GM21515 (cell line): Measurements from ENCODE around the gene KRT76.
"Not testable (repeated sequence)": the region's sequence is repeated elsewhere in the genome, so short reads cannot be mapped to it uniquely, and the experiment has no call there.

Experiments
- ATAC-seq: cut with Tn5 transposase; IDR thresholded peaks from one replicate; pipeline ENCODE4 v1.9.1; 2021; ENCODE audit not compliant: unreplicated experiment

The KRT76 gene

DNA sequence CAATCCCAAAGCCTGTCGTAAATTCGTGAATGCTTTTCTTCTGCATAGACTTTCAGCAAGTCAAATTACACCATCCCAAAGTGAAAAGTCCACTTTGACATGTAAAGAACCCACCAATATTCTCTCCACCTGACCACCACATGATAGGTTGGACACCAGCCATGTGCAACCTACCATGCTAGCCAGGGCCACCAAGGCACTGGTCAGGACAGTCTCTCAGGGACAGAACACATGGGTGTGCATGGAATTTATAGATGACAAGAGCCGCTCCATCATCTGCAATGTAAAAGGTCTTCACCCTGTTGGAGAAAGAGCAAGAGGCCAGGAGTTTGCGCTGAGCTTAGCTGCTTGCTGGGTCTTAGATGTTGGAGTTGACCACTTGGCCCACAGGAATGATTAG lies 5.4 kb upstream of the KRT76 start:
- ATAC-seq: no peak

DNA sequence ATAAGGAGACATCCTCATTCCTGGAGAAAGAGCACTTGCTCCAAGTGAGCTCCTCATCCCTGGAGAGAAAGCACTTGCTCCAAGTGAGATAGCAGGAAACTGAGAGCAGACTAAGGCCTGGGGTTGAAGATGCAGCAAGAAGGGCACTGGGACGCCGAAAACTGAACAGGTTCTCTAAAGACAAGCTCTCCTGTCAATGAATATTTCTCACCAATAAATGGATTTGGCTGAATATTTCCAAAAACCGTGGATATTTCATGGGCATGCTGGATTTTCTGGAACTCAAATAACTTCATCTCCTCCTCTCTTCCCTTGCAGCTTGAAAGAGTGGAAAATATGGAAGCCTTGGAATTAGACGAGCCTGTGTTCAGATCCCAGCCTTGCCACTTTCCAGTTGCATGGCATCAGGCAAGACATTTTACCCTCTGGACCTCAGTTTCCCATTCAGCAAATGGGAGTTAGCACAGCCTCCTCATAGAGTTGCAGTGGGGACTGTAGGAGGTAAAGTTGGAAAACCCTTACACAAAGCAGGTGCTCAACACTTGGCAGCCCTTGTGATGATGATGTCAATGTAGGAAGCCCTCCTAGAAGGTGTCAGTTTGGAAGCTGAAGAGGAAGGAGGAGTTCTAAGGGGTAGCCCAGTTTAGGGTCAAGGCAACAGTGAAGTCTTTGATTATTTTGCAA lies 4.4 kb upstream of the KRT76 start:
- no peak for ATAC-seq

DNA sequence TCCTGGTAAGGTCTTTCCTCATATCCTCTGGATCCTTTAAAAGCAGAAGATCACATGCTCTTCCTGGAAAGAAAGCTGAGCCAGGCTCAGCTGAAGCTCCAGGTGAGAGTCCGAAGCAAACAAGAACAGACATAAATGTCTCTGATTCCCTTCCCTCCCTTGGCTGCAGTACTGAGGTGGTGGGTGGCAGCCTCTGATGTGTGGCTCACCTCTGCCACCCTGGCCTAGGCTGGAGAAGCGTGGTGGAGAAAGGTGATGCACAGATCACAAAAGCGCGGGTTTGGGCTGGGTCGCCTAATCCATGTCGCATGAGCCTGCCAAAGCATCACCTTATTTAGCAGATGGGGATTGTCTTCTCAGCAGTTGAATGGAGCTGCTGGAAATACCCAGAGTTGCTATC lies 2.8 kb upstream of the KRT76 start:
- no peak for ATAC-seq

DNA sequence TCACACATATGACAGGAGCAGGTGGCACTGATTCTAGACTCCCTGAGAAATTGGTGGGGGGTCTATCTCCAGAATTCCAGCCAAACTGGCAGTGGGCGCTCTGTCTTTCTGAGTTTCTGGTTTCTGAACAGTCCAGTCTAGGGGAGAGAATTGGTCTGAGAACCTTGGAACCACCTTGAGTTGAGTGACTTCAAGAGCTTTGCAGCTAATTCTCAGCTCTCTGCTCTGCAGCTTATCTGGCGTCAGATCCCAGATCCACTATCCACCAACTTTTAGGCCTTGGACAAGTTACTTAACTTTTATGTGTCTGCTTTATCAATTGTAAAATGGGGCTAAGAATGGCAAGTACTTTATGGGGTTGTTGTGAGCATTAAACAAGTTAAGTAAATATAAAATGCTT lies 1.7 kb upstream of the KRT76 start:
- no peak for ATAC-seq

DNA sequence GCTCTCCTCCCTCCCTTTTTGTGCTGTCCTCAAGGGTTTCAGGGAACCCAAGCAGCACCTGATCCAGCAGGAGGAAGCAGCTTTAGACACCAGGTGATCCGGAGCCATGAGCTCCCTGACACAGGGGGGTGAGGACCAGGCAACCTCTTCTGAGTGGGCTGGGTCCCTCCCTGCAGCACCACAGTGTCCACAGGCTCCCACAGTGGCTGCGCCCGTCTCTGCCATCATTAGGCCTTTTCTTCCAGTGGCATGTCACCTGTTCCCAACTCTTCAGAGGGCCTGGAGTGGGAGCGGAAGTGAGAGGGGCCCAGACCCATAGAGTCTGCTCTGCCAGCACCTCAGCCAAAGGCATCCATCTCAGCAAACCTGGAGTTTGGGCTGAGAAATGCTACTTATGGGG lies 421 bp upstream of the KRT76 start:
- no peak for ATAC-seq

DNA sequence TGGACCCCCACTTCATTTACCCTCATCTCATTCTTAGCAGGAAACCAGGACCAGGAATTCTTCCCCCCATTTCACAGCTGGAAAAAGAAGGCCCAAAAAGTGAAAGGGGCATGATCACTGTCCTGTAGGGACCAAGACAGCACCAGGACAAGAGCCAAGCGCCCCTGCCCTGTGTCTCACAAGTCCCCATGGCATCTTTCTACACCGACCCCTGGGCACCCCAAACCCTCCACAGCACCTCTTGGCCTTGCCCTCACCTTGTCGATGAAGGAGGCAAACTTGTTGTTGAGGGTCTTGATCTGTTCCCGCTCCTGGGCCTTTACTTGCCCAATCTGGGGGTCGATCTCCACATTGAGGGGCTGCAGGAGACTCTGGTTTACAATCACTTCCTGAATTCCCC lies 710 bp downstream of the KRT76 start:
- no peak for ATAC-seq

DNA sequence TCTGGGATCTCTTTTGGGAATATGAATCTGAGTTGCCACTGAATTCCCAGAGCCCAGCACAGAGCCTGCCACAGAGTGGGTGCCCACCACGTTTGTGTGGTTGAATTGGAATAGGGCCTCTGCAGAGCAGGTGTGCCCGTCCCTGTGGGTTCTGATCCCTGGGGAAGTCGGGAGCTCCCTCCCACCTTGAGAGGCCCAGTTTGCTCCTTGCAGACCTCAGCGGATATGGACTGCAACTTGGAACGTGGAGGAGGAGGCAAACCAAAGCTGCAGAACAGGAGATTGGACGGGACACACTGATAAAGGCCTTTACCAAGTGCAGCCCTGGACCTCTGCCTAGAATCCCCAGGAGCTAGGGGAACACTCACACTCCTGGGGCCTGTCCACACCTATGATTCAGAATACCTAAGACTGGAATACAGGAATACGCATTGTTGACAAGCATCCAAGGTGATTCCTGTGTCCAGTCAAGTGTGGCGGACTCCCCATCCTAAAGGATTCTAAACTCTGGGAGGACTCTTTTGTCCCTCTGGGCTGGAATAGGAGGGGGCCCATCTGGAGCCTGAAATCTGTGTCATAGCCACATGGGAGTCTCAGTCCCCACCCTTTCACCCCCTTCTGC lies 2.4 kb downstream of the KRT76 start:
- no peak for ATAC-seq

DNA sequence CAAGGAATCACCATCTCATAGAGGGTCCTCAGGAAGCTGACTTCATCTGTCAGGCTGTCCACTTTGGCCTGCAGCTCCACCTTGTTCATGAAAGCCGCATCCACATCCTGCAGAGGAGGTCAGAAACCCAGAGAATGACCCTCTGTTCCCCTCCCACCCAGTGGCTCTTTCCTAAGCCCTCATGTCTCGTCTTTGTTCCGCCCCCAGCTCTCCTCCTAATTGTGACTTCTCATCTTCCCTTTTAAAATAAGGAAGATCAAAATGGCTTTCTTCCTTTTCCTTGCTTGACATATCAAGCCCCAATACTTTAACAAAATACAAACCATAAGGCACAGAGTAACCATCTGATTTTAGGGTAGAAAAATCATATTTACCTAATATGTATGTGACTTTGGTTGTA lies 4.4 kb downstream of the KRT76 start:
- ATAC-seq: no peak

DNA sequence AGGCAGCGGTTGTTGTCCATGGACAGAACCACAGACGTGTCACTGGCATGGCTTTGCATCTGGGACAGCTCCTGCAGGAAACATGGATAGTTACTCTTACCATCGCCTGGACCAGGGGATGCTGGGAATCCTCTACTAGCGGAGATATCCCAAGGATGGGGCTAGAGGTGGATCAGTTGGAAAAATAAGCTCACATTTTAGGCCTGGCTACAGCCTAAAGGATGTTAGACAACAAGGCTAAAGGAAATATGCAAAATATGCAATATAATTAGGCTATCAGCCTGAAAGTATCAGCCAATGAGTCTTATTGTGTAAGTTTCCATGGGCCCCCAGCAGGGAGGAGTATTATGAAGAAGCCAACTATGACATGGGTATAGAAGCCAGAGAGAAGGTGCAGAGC lies 5.0 kb downstream of the KRT76 start:
- ATAC-seq: no peak

DNA sequence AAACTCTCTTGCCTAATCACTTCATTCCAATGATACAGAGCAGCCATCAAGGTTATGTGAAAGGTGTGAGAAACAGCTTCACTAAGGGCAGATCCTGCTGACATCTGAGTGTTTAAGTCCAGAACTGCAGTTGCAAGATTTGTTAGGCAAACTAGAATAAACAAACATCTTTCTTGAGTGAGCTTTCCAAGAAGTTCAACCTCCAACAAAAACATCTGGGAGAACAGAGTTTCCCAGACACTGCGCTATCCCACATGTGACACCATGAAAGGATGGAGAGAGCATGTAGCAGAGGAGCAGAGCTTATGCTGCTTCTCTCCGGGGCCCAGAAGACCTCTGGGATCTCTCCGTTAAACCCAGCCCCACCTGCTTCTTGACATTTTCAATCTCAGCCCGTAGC lies 5.6 kb downstream of the KRT76 start:
- ATAC-seq: no peak

DNA sequence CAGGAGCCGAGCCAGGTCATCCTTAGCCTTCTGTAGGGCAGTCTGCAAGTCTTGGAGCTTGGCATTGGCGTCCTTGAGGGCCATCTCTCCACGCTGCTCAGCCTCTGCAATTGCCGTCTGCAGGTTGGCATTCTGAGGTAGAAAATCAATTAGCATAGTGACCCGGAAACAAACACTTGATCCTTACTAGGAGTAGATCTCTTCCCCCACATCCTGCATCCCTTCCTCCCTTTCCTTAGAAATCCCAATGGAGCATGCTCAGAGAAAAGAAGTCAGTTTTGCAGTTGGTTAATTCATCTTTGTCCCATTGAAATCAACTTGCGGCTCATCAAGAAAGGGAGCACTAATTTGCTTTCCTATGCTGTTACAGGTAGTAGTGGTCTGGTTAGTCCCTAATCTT lies 6.1 kb downstream of the KRT76 start:
- ATAC-seq: no peak

DNA sequence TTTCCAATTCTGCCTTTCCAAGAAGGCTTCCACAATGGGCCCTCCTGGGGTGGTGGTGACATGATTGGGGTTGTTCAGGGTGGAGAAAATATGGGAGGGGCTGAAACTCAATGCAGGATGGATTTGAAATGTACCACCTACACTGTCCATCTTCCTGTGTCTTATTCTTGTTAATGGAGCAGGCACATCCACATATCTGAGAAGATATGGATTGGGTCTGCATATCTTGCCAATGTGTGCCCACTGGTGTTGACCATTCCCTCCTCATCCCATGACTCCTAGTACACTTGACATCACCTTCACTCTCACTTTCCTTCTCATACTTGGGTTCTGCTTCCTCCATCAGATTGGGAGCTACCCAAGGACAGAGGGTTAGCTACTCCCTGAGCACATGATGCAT lies 7.2 kb downstream of the KRT76 start:
- ATAC-seq: no peak

DNA sequence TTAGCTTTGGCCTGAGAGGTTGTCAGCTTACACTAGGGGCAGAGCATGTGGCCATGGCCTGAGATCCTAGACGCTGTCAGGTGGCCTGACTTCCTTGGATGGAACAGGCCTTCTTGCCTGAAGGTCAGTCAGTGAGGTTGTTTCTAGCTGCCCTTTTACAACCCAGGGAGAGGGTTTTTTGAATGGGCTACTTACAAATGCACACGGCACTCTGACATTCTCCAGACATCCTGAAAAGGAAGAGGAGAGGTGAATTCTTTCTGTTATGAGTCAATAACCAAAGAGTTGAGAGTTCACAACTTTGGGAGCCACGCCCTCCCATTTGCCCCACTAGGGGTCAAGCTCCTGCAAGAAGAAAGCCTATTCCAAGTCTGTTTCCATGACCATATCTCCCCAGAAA lies 7.8 kb downstream of the KRT76 start:
- ATAC-seq: no peak

DNA sequence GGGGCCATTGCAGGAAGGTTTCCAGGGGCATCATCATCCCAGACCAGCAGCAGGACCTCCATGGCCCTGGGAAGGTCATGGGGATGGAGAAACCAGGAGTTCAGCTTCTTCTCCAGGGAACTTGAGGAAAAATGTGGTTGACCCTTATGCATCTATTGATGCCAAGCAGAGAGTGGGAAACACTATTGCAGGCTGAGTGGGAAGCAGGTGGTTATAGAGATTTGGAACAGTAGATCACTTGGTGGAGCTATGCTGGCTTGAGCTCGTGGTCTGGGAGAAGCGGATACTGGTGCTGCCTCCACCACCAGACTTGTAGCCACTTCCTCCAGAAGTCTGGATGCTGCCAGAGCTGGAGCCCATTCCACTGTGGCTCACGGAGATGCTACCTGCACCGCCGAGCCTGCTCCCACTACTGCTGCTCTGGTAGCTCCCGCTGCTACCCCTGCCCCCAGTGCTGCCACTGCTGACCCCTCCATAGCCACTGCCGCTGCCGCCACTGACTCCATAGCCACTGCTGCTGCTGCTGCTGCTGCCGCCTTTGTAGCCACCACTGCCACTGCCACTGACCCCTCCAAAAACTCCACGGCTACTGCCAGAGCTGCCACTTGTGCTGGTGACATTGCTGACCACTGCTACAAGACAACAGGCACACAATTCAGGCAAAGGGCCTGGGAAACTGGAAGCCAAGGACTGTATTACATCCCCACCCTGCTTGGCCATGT lies 8.5 kb downstream of the KRT76 start:
- ATAC-seq: no peak

DNA sequence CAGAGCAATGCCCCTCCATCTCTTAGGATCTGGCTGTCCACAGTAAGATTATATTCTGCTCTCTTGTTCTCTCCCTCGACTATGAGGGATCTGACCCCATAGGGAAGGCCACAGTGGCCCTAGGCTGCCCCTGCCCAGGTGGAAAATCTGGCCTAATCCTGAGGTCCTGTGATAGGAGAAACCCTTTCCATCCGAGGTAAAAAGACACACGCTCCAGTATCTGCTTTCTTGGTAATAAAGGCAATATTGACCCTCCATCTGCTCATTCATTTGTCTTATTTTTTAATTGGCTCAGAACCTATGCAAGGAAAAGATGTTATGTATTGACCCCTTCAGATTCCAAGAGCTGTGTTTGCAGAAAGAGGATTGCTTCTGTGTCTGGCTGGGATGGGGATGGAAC lies 9.7 kb downstream of the KRT76 start:
- no peak for ATAC-seq

DNA sequence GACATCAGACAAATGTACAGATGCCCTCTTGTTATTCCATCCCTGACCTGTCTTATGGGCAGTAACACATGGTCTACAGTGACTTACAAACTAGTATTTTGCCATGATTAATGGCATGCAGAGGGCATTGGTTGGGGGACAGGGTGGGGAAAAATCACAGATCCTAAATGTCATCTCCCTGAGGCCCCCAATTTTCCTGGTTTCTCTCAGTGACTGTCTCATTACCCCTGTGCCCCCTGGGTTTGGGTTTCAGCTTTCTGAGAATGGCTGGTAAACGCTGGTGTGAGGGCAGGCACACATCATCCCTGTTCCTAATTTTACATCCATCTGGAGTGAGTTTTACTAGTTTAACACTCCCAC lies 10.1 kb downstream of the KRT76 start:
- ATAC-seq: no peak

DNA sequence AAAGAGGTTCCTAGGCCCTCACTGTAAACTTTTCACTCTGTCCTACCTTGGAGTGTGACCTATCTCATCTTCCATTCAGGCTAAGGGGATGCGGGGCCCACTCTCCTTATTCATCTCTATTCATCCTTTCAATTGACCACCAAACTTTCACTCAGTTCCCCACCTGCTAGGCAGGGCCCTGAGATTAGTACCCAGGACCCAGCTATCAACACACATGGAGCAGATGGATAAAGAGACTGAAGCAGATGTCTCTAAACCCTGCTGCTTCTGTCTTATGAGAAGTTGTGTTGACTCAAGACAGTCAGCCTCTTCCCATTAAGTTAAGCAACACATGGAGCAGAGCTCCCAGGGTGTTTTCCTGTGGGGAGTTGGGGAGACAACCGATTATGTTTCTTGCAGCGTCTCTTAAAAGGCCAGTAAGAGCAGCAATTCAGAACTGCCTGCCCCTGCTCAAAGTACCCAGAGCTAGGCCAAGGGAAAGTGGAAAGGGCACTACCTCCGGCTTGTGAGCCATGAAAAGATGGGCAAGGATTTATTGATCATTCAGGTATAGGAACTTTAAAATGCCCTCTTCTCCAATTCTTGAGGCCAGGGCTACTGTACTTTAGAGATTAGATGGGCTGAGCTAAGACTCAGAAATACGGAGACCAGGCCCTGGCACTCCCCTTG lies 10.7 kb downstream of the KRT76 start:
- no peak for ATAC-seq

DNA sequence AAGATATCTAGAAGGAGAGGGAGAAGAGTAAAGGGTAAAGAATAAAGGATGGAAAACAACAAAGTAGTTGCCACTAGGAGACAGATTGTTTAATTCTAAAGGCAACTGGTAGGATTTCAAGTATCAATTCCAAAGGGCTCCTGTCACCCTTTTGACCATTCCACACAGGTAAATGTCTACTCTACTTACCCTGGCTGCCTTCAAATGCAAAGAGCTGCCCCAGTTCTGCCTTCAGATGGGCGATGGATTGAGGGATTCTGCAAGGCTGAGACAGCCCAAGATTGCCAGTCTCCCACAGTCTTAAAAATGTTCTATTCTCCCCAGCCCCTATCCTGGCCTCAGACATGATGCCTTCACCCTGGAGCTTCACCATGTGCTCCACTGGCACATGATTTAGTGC lies 11.4 kb downstream of the KRT76 start:
- no peak for ATAC-seq

DNA sequence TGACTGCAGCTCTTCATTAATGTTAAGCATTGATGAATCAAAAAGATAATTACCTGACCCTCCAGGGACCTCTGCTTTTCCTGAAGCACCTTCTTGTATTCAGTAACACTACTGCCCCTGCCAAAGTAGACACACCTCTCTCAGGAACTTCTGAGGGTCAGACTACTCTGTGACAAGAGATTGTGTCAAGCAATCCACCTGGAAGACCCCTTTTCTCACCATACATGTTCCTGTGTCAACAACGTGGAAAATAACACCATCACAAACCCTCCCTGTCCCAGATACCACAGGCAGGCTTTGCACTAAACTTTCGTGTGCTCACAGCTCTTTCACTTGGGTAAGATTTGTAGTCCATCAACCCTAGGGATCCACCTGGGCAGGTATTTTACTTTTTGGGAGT lies 13.2 kb downstream of the KRT76 start:
- ATAC-seq: no peak

DNA sequence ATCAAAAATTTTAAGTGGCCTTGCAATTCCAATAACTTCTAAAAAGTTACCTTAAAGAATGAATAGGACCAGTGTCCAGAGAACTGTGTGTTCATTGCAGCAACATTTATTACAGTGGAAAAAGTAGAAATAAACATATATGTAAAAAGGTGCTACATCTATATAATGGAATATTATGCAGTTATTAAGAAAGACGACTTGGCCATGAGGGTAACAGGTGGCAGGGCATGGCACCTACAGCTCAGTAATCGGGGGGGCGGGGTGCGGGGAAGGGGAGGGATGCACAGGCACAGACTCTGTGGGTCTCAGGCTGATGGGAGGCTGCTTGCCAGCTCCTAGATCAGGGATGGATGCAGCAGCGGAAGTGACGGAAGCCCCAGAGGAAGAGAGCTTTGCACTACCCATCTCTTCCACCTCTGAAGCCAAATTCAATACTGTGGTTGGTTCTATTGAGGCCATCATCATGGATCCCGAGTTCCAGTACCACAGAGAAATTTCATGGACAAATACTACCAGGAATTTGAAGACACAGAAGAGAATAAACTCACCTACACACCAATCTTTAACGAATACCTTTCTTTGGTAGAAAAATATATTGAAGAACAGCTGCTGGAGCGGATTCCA lies 14.0 kb downstream of the KRT76 start:
- no peak for ATAC-seq

DNA sequence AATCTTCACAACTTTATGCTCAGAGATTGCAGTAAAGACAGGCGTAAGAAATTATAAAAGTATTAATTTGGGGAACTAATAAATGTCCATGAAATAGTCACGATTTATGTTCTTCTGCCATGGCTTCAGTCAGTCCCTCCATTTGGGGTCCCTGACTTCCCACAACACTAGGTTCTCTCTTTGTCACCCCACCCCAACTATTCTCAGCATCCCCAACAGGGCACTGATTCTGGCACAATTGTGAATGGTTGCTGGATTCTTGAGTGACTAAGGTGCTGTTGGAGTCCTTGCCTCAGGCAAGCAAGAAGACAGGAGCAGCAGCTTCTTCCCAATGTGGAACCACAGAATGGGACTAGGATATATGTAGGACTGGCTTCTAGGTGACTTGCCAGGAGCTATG lies 15.3 kb downstream of the KRT76 start:
- no peak for ATAC-seq

DNA sequence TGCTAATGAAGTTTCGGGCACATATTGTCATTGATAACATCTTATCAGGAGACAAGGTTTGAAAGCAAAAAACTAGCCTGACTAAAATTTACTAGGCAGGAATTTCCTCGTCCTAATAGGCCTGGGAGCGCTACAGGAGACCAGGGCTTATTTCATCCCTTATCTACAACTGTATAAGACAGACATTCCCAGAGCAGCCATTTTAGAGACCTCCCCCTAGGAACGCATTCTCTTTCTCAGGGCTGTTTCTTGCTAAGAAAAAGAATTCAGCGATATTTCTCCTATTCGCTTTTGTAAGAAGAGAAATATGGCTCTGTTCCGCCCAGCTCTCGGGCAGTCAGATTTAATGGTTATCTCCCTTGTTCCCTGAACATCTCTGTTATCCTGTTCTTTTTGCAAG lies 15.9 kb downstream of the KRT76 start:
- not testable (repeated sequence) for ATAC-seq
